Measurements from ENCODE around the gene JAKMIP3.

DNA sequence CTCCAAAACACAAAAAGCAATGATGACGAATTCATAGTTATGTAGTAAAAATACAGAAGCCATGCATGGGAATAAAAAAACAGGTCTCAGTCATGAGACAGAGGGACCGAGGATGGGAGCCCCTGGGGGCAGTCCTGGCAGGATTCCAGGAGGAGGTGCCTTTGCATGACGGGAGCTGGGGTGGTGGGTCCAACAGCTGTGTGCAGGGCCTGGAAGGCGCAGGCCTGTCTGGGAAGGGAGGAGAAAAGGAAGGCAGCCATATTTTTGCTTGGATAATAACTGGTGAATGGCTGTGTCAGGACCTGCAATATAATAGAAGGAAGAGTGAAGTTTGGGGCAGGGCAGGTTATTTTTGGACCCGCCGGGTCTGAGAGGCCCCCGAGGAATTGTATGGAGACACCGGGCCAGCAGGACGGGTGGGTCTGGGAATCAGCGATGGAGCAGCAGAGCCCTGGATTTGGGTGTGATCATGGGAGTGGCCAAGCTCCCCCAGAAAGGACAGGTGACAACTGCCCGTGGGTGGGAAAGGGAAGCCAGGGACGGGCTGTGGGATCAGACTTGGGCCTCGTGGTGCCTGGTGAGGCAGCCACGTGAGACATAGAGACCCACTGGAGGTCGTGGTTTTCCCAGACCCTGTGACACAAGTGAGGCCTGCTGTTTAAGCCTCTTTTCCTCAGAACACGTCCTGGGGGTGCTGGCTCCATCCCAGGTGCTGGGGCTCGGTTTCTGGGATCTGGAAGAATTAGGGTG lies 2.9 kb upstream of the JAKMIP3 start:
- TF ChIP-seq, protein P1, sequence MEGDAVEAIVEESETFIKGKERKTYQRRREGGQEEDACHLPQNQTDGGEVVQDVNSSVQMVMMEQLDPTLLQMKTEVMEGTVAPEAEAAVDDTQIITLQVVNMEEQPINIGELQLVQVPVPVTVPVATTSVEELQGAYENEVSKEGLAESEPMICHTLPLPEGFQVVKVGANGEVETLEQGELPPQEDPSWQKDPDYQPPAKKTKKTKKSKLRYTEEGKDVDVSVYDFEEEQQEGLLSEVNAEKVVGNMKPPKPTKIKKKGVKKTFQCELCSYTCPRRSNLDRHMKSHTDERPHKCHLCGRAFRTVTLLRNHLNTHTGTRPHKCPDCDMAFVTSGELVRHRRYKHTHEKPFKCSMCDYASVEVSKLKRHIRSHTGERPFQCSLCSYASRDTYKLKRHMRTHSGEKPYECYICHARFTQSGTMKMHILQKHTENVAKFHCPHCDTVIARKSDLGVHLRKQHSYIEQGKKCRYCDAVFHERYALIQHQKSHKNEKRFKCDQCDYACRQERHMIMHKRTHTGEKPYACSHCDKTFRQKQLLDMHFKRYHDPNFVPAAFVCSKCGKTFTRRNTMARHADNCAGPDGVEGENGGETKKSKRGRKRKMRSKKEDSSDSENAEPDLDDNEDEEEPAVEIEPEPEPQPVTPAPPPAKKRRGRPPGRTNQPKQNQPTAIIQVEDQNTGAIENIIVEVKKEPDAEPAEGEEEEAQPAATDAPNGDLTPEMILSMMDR (IDR thresholded peaks at IDR 0.05) = no peak
- TF ChIP-seq POLR2A (IDR thresholded peaks at IDR 0.05) = no peak
